ENCODE measurements around the gene CENPC. TPM values are rescaled to one million over a fixed set of nuclear protein-coding genes. Genes with fewer than 3 reads are reported as not detected.

Gene CENPC
- total RNA-seq, 2 experiments from 2014 or later: 33.2 to 33.7 TPM

DNA sequence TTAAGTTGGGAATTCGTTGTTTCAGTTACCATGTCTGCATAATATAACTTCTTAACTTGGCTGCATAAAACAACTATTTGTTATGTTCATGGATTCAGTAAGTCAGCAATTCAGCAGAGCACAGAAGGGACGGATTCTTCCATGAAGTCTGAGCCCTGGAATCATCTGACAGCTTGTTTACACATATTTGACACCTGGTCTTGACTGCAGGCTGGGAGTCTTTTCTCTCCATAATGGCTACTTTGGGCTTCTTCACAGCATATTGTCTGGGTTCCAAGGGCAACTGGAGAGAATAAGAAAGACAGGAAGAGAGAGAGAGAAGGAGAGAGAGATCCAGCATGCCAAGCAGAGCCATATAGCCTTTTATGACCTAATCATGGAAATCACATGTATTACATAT lies 23.1 kb downstream of the CENPC start:
- Mint-ChIP-seq H3K27ac (peak overlapping the region; percentile 36), H3K4me1 (ENCODE audit: low read depth) (peaks cover 47% of the 10 kb centered on the region), H3K27me3 (ENCODE audit: low read depth) (no peaks in the 10 kb centered on the region), H3K36me3 (ENCODE audit: low read depth) (peaks cover 69% of the 10 kb centered on the region), H3K4me3 (no peak overlapping the region), H3K9me3 (ENCODE audit: insufficient read depth) (no peaks in the 10 kb centered on the region)
- ATAC-seq (no peak), DNase-seq (no peak)
- ChIA-PET POLR2A (no interaction called here), CTCF (interaction anchor here (0.9 kb wide), 1 partner anchor 31 kb away, joined by 3 read pairs; no protein-coding TSS in a partner anchor)

DNA sequence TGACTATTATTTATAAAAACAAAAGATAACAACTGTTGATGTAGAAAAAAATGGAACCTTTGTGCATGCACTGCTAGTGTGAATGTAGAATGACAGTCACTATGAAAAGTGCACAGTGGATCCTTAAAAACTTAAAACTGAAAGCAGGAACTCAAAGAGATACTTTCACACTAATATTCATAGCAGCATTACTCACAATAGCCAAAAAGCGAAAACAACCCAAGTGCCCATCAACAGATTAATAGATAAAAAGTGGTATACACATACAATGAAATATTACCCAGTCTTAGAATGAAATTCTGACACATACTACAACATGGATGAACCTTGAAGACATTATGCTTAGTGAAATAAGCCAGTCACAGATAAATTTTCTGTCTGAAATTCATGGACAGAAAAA lies 23.8 kb downstream of the CENPC start:
- CTCF ChIA-PET: no interaction called here
- POLR2A ChIA-PET: no interaction called here
- H3K4me3 Mint-ChIP-seq: no peak overlapping the region
- H3K27me3 Mint-ChIP-seq (ENCODE audit: low read depth): no peaks in the 10 kb centered on the region
- peaks cover 66% of the 10 kb centered on the region for H3K36me3 Mint-ChIP-seq (ENCODE audit: low read depth)
- ATAC-seq: no peak
- no peak overlapping the region for H3K27ac Mint-ChIP-seq
- DNase-seq: no peak
- H3K9me3 Mint-ChIP-seq (ENCODE audit: insufficient read depth): no peaks in the 10 kb centered on the region
- H3K4me1 Mint-ChIP-seq (ENCODE audit: low read depth): peaks cover 45% of the 10 kb centered on the region

DNA sequence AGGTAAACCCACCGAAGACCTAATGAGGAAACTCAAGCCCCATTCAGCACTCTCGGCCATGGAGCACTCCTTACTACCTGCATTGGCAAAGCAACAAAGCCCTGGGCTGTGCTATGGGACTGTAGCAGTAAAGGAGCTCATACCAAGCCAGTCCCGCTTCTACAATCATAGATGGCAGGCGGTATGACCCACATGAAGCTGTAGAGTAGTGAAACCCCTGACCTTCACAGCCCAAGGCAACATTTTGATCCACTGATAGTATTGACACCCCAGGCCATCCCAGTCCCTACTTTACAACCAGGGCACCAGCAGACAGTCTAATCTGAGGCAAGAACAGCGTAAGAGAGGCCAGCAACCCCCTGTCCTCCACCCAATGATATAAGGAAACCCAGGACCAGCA lies 25.2 kb downstream of the CENPC start:
- peaks cover 63% of the 10 kb centered on the region for H3K36me3 Mint-ChIP-seq (ENCODE audit: low read depth)
- ATAC-seq (no peak), DNase-seq (no peak)
- no peak overlapping the region for H3K4me3 Mint-ChIP-seq
- ChIA-PET CTCF (no interaction called here), POLR2A (no interaction called here)
- H3K27me3 Mint-ChIP-seq (ENCODE audit: low read depth): no peaks in the 10 kb centered on the region
- H3K27ac Mint-ChIP-seq: no peak overlapping the region
- peaks cover 36% of the 10 kb centered on the region for H3K4me1 Mint-ChIP-seq (ENCODE audit: low read depth)
- no peaks in the 10 kb centered on the region for H3K9me3 Mint-ChIP-seq (ENCODE audit: insufficient read depth)

DNA sequence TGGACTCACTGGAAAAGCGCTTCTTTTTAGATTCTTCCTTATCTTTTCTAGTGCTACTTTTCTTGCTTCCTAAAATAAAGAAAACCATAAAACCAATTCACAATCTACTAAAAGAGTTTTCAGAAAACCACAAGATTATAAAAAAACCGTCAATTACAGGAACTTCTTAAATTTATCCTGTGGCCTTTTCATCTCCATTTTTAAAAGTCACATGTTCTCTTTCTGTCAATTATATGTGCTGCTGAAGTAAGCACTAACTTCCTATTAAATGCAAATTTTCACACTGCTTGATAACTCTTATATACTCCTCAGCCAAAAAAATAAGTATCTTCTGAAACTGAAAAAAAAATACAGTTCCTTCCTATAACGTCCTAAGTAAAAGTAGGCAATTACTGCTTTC lies 32.8 kb downstream of the CENPC start:
- ChIA-PET CTCF (no interaction called here), POLR2A (no interaction called here)
- Mint-ChIP-seq H3K4me1 (ENCODE audit: low read depth) (peaks cover 7% of the 10 kb centered on the region), H3K4me3 (no peak overlapping the region), H3K36me3 (ENCODE audit: low read depth) (peaks cover 66% of the 10 kb centered on the region), H3K27ac (no peak overlapping the region), H3K9me3 (ENCODE audit: insufficient read depth) (no peaks in the 10 kb centered on the region), H3K27me3 (ENCODE audit: low read depth) (no peaks in the 10 kb centered on the region)
- ATAC-seq (no peak), DNase-seq (no peak)

DNA sequence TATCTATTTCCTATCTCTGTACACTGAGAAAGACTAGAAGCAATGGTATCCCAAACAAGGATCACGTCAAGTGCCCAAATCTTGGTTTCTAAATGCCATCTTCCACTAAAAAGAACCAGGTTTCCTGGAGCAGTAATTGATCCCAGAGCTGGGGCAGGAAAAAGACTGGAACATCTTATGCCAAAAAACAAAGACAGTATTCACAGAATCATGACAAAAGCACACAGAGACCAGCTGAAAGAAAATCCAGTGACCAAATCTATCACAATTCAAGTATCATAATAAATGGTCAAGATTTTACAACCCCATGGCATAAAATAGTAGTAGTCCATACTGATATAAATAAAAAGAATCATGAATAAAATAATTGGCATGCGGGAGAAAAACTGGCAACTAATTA lies 44.9 kb downstream of the CENPC start:
- DNase-seq (no peak), ATAC-seq (no peak)
- peaks cover 57% of the 10 kb centered on the region for H3K36me3 Mint-ChIP-seq (ENCODE audit: low read depth)
- no peak overlapping the region for H3K4me3 Mint-ChIP-seq
- ChIA-PET POLR2A (no interaction called here), CTCF (no interaction called here)
- no peaks in the 10 kb centered on the region for H3K27me3 Mint-ChIP-seq (ENCODE audit: low read depth)
- peaks cover 2% of the 10 kb centered on the region for H3K4me1 Mint-ChIP-seq (ENCODE audit: low read depth)
- H3K27ac Mint-ChIP-seq: no peak overlapping the region
- H3K9me3 Mint-ChIP-seq (ENCODE audit: insufficient read depth): no peaks in the 10 kb centered on the region

DNA sequence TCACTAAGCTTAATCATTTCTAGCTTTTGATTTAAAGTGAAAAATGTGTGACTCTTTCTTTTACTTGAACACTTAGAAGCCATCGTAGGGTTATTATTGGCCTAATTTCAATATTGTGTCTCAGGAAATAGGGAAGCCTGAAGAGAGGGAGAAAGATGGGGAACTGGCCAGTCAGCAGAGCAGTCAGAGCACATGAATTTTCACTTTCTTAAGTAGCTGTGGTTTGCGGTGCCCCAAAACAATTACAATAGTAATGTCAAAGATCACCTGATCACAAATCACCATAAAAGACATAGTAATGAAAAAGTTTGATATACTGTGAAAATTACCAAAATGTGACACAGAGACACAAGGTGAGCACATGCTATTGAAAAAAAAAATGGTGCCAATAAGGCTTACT lies 45.5 kb downstream of the CENPC start:
- ChIA-PET POLR2A (no interaction called here), CTCF (interaction anchor here (1.4 kb wide), 1 partner anchor 12 kb away, joined by 4 read pairs; no protein-coding TSS in a partner anchor)
- Mint-ChIP-seq H3K4me3 (no peak overlapping the region), H3K27me3 (ENCODE audit: low read depth) (no peaks in the 10 kb centered on the region), H3K36me3 (ENCODE audit: low read depth) (peaks cover 57% of the 10 kb centered on the region), H3K9me3 (ENCODE audit: insufficient read depth) (no peaks in the 10 kb centered on the region), H3K27ac (no peak overlapping the region), H3K4me1 (ENCODE audit: low read depth) (peaks cover 5% of the 10 kb centered on the region)
- no peak for ATAC-seq
- DNase-seq: no peak

DNA sequence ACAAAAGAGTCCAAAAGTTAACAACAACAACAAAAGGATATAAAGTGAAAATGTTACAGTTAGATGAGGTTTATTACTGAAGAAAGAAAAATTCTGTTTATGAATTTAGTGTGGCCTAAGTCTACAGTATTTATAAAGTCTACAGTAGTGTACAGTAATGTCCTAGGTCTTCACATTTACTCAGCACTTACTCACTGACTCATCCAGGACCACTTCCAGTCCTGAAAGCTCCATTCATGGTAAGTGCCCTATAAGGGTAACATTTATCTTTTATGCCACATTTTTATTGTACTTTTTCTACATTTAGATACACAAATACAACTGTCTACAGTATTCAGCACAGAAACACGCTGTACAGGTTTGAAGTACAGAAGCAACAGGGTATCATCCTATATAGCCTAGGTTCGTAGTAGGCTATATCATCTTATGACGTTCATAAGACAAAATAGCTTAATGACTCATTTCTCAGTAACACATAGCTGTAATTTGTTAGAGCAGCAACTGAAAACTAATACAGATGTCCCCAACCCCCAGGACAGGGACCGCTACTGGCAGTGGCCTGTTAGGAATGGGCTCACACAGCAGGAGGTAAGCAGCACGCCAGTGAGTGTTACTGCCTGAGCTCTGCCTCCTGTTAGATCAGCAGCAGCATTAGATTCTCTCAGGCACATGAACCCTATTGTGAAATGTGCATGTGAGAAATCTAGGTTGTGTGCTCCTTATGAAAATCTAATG lies 61.3 kb downstream of the CENPC start:
- H3K9me3 Mint-ChIP-seq (ENCODE audit: insufficient read depth): peaks cover 15% of the 10 kb centered on the region
- POLR2A ChIA-PET: no interaction called here
- no peaks in the 10 kb centered on the region for H3K27me3 Mint-ChIP-seq (ENCODE audit: low read depth)
- H3K27ac Mint-ChIP-seq: peak overlapping the region; percentile 25
- peaks cover 69% of the 10 kb centered on the region for H3K36me3 Mint-ChIP-seq (ENCODE audit: low read depth)
- H3K4me1 Mint-ChIP-seq (ENCODE audit: low read depth): peaks cover 4% of the 10 kb centered on the region
- no peak overlapping the region for H3K4me3 Mint-ChIP-seq
- CTCF ChIA-PET: no interaction called here
- DNase-seq: no peak
- ATAC-seq: no peak

DNA sequence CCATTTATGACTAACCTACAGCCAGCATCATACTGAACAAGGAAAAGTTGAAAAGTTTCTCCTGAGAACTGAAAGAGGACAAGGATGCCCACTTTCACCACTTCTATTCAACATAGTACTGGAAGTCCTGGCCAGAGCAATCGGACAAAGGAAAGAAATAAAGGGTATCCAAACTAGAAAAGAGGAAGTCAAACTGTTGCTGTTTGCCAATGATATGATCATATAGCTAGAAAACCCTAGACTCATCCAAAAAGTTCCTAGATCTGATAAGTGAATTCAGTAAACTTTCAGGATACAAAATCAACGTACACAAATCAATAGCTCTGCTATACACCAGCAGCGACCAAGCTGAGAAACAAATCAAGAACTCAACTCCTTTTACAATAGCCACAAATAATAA lies 64.5 kb downstream of the CENPC start:
- Mint-ChIP-seq H3K4me1 (ENCODE audit: low read depth) (peaks cover 4% of the 10 kb centered on the region), H3K9me3 (ENCODE audit: insufficient read depth) (peaks cover 34% of the 10 kb centered on the region), H3K27me3 (ENCODE audit: low read depth) (no peaks in the 10 kb centered on the region), H3K27ac (no peak overlapping the region), H3K36me3 (ENCODE audit: low read depth) (peaks cover 87% of the 10 kb centered on the region), H3K4me3 (no peak overlapping the region)
- ChIA-PET POLR2A (no interaction called here), CTCF (interaction anchor here (1.0 kb wide), 1 partner anchor 266 kb away, joined by 3 read pairs; no protein-coding TSS in a partner anchor)
- no peak for ATAC-seq
- no peak for DNase-seq

DNA sequence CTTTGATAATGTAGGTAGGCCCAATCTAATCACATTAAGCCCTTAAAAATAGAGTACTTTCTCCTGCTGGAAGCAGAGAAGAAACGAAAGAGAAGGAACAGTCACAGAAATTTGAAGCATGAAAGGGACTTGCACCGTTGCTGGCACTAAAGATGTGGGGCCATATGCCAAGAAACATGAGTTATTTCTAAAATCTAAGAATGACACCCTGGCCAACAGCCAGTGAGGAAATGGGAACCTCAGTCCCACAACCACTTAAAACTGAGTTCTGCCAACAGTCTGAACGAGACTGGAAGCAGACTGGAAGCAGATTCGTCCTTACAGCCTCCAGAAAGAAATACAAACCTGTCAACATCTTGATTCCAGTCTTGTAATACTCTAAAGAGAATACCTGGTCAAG lies 70.1 kb downstream of the CENPC start:
- Mint-ChIP-seq H3K4me3 (no peak overlapping the region), H3K9me3 (ENCODE audit: insufficient read depth) (peaks cover 27% of the 10 kb centered on the region), H3K36me3 (ENCODE audit: low read depth) (peaks cover 77% of the 10 kb centered on the region), H3K27ac (no peak overlapping the region), H3K27me3 (ENCODE audit: low read depth) (no peaks in the 10 kb centered on the region), H3K4me1 (ENCODE audit: low read depth) (peaks cover 4% of the 10 kb centered on the region)
- DNase-seq: no peak
- no peak for ATAC-seq
- ChIA-PET POLR2A (interaction anchor here (0.5 kb wide), 1 partner anchor 57 kb away, joined by 3 read pairs; no protein-coding TSS in a partner anchor), CTCF (no interaction called here)

DNA sequence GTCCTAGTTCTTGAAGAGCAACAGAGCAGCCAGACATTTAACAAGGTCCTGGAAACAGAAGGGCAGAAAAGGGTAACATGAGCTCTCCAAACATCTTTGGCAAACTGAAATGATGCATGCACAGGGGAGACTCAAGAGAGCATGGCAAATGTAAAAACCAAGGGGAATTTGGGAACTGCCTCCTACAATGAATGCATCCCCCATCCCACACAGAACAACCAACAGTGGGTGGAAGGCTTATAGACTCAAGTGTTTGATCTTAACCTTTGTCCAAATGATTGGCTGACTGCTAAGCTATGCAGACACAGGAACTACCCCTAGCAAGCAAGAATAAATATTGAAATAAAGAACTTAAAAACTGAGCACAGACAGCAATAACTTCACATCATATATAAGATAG lies 74.4 kb downstream of the CENPC start:
- CTCF ChIA-PET: no interaction called here
- Mint-ChIP-seq H3K4me3 (no peak overlapping the region), H3K4me1 (ENCODE audit: low read depth) (no peaks in the 10 kb centered on the region), H3K36me3 (ENCODE audit: low read depth) (peaks cover 54% of the 10 kb centered on the region), H3K27ac (no peak overlapping the region), H3K27me3 (ENCODE audit: low read depth) (no peaks in the 10 kb centered on the region), H3K9me3 (ENCODE audit: insufficient read depth) (no peaks in the 10 kb centered on the region)
- DNase-seq (no peak), ATAC-seq (no peak)
- POLR2A ChIA-PET: no interaction called here

DNA sequence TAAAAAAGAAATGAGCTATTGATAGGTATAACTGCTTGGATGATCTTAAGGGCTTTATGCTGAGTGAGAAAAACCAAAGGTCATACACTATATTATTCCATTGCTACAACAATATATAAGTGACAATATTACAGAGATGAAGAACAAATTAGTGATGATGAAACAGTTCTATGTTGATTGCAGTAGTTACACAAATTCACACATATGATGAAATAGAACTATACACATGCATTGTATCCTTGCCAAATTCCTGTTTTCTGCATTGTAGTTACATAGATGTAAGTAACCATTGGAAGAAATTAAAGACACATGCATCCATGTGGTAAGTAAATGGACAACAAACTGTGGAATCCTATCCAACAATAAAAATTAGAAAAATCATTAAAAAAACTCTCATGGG lies 76.5 kb downstream of the CENPC start:
- ATAC-seq (no peak), DNase-seq (no peak)
- POLR2A ChIA-PET: no interaction called here
- no peaks in the 10 kb centered on the region for H3K27me3 Mint-ChIP-seq (ENCODE audit: low read depth)
- H3K27ac Mint-ChIP-seq: no peak overlapping the region
- peaks cover 43% of the 10 kb centered on the region for H3K36me3 Mint-ChIP-seq (ENCODE audit: low read depth)
- no peaks in the 10 kb centered on the region for H3K9me3 Mint-ChIP-seq (ENCODE audit: insufficient read depth)
- no peaks in the 10 kb centered on the region for H3K4me1 Mint-ChIP-seq (ENCODE audit: low read depth)
- CTCF ChIA-PET: interaction anchor here (0.9 kb wide), 1 partner anchor 845 kb away, joined by 3 read pairs; no protein-coding TSS in a partner anchor
- no peak overlapping the region for H3K4me3 Mint-ChIP-seq

DNA sequence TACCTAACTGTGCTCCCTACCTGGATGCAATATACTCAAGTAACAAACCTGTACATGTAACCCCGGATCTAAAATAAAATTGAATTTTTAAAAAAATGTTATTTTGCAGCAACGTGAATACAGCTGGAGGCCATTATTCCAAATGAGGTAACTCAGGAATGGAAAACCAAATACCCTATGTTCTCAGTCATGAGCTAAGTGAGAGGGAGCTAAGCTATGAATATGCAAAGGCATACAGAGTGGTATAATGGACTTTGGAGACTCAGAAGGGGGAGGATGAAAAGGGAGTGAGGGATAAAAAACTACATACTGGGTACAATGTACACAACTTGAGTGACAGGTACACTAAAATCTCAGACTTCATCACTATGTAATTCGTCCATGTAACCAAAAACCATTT lies 78.6 kb downstream of the CENPC start:
- H3K27me3 Mint-ChIP-seq (ENCODE audit: low read depth): no peaks in the 10 kb centered on the region
- ATAC-seq: no peak
- ChIA-PET POLR2A (no interaction called here), CTCF (no interaction called here)
- no peak for DNase-seq
- H3K27ac Mint-ChIP-seq: no peak overlapping the region
- H3K4me3 Mint-ChIP-seq: no peak overlapping the region
- H3K36me3 Mint-ChIP-seq (ENCODE audit: low read depth): peaks cover 34% of the 10 kb centered on the region
- H3K4me1 Mint-ChIP-seq (ENCODE audit: low read depth): no peaks in the 10 kb centered on the region
- H3K9me3 Mint-ChIP-seq (ENCODE audit: insufficient read depth): no peaks in the 10 kb centered on the region

DNA sequence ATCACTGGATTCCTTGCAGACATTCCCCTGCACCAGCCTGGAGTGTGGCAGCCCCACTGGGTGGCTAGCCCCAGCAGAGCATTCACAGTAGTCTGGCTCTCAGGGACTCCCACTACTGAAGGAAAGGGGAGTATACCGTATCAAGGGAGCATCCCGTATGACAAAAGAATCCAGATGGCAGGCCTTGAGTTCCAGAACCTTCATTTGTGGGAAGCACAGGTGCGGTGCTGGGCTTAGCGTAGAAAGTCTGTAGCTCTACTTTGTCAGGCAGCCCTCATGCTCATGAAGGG lies 79.6 kb downstream of the CENPC start:
- H3K4me3 Mint-ChIP-seq: no peak overlapping the region
- no peak overlapping the region for H3K27ac Mint-ChIP-seq
- no peak for ATAC-seq
- ChIA-PET POLR2A (interaction anchor here (0.9 kb wide), 1 partner anchor 11 kb away, joined by 4 read pairs; no protein-coding TSS in a partner anchor), CTCF (no interaction called here)
- H3K36me3 Mint-ChIP-seq (ENCODE audit: low read depth): peaks cover 26% of the 10 kb centered on the region
- no peaks in the 10 kb centered on the region for H3K4me1 Mint-ChIP-seq (ENCODE audit: low read depth)
- H3K9me3 Mint-ChIP-seq (ENCODE audit: insufficient read depth): no peaks in the 10 kb centered on the region
- H3K27me3 Mint-ChIP-seq (ENCODE audit: low read depth): no peaks in the 10 kb centered on the region
- DNase-seq: no peak

All from activated CD8-positive, alpha-beta T cell treated with anti-CD3 and anti-CD28 coated beads, Interleukin-2, amount 10 ng/mL, durations not matched to agents 7 days and 5 days (primary cell).